NCI-H146 treated with DMSO at 0.1 percent for 48 hours (cell line): ENCODE measurements around the gene NFKBIL1.

ENCODE experiments used
- DNase-seq: peaks from one replicate; lab custom pipeline; 2025; ENCODE audit not compliant: unreplicated experiment; lab: John Stamatoyannopoulos, UW

NFKBIL1 gene

GRCh38 chr6:31559606-31559957, 12.2 kb downstream of the NFKBIL1 start:
- DNase-seq = no peak

DNA sequence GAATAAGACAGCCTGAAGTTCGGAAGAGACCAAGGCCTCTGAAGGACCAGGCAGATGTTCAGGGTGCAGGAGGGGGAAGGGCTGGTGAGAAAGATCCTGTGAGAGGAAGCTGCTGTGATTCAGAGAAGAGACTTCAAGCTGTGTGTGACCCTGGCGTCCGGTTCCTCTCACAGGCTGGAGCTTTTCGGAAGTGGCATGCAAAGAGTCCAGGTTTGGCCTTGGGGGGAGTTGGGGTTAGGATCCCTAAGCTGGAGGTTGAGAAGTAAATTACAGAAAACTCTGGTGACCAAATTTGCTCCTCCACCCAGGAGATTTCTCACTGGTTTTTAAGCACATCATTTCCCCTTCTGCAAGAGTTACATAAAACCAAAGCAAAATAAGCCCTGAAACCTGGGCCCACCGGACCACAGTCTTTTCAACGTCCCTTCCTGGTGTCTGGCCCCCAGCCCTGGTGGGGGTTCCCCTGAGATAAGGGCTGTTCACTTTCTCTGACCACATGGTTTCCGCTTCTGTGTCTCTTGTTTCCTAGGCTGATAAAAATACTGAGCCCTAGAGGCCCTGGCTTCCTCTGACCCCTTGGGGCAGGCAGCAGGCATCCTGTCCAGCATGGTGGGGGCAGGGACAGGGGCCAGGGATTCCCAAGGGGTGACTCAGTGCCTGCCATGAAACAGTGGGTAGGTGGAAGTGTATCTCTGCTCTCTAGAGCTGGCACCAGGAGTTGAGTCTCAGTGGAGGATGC, 12.7 kb downstream of the NFKBIL1 start:
- DNase-seq = no peak

DNA sequence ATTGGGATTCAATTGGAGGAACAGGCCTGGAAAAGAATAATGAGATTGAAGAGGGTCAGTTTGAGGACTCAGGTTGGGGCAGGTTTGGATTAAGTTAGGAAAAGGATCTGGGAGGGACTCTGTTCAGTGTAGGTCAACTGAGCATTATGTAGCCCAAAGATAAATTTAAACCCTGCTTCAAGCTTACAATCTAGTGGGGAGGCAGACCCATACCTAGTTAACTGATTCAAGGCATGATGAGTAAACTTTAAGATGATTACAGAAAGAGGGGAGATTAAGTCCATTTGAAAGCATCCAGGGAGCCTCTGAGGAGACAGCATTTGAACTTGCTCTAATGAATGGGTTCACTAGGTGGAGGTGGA, 13.3 kb downstream of the NFKBIL1 start:
- no peak for DNase-seq

DNA sequence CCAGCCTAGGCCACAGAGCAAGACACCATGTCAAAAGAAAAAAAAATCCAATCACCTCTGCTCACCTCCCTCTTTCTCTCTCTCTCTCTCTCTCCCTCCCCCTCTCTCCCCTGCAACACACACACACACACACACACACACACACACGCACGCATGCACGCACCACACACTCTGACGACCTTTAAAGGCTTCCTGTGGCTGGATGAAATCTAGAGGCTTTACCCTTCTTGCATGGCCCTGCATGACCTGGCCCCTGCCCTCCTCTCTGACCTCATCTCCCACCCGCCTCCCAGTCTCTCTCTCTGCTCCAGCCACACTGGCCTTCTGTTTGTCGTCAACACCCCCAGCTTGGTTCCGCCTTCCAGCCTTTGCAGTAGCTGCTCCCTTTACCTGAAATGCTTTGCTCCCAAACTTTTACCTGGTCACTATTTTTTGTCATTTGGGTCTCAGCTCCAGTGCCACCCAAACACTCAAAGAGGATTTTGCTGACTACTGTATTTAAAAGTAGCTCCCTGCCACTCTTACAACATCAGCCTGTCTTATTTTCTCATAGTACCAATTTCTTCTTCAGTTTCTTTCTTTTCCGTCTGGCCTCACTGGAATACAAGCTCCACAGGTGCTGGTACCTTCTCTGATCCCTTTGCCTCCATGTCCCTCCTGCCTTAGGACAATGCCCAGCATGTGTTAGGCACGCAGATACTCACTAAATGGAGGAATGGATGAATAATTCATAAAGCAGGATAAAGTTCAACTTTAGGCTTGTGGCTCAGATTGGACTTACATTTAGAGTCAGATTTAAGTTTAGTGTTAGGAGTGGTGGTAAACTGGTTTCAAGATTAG, 20.3 kb downstream of the NFKBIL1 start:
- DNase-seq = no peak

- DNase-seq = no peak
These were observed 21.1 kb downstream of the NFKBIL1 start for GRCh38 chr6:31568537-31568961.

- DNase-seq = no peak
These were observed 22.6 kb downstream of the NFKBIL1 start for GRCh38 chr6:31569861-31570536.

DNA sequence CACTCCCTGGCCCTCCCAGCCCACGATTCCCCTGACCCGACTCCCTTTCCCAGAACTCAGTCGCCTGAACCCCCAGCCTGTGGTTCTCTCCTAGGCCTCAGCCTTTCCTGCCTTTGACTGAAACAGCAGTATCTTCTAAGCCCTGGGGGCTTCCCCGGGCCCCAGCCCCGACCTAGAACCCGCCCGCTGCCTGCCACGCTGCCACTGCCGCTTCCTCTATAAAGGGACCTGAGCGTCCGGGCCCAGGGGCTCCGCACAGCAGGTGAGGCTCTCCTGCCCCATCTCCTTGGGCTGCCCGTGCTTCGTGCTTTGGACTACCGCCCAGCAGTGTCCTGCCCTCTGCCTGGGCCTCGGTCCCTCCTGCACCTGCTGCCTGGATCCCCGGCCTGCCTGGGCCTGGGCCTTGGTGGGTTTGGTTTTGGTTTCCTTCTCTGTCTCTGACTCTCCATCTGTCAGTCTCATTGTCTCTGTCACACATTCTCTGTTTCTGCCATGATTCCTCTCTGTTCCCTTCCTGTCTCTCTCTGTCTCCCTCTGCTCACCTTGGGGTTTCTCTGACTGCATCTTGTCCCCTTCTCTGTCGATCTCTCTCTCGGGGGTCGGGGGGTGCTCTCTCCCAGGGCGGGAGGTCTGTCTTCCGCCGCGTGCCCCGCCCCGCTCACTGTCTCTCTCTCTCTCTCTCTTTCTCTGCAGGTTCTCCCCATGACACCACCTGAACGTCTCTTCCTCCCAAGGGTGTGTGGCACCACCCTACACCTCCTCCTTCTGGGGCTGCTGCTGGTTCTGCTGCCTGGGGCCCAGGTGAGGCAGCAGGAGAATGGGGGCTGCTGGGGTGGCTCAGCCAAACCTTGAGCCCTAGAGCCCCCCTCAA, 24.9 kb downstream of the NFKBIL1 start, which contains the start of gene LTA:
Gene LTA (plus strand): TSS at position 249 of the 871 bp plus-strand sequence. CDS start 454 bp downstream, at position 703.
- no peak for DNase-seq

- no peak for DNase-seq
These were observed 26.1 kb downstream of the NFKBIL1 start for GRCh38 chr6:31573239-31574105.

GRCh38 chr6:31574106-31575061, 27.0 kb downstream of the NFKBIL1 start:
- DNase-seq = no peak

DNA sequence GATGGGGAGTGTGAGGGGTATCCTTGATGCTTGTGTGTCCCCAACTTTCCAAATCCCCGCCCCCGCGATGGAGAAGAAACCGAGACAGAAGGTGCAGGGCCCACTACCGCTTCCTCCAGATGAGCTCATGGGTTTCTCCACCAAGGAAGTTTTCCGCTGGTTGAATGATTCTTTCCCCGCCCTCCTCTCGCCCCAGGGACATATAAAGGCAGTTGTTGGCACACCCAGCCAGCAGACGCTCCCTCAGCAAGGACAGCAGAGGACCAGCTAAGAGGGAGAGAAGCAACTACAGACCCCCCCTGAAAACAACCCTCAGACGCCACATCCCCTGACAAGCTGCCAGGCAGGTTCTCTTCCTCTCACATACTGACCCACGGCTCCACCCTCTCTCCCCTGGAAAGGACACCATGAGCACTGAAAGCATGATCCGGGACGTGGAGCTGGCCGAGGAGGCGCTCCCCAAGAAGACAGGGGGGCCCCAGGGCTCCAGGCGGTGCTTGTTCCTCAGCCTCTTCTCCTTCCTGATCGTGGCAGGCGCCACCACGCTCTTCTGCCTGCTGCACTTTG, 28.0 kb downstream of the NFKBIL1 start, which contains the start of gene TNF:
Gene TNF (plus strand): TSS at position 231 of the 567 bp plus-strand sequence. CDS start 177 bp downstream, at position 408.
- no peak for DNase-seq

GRCh38 chr6:31575952-31576685, 28.7 kb downstream of the NFKBIL1 start:
- no peak for DNase-seq

- DNase-seq = no peak
These were observed 29.6 kb downstream of the NFKBIL1 start for GRCh38 chr6:31576897-31577578.

DNA sequence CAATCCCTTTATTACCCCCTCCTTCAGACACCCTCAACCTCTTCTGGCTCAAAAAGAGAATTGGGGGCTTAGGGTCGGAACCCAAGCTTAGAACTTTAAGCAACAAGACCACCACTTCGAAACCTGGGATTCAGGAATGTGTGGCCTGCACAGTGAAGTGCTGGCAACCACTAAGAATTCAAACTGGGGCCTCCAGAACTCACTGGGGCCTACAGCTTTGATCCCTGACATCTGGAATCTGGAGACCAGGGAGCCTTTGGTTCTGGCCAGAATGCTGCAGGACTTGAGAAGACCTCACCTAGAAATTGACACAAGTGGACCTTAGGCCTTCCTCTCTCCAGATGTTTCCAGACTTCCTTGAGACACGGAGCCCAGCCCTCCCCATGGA, 30.2 kb downstream of the NFKBIL1 start:
- no peak for DNase-seq

DNA sequence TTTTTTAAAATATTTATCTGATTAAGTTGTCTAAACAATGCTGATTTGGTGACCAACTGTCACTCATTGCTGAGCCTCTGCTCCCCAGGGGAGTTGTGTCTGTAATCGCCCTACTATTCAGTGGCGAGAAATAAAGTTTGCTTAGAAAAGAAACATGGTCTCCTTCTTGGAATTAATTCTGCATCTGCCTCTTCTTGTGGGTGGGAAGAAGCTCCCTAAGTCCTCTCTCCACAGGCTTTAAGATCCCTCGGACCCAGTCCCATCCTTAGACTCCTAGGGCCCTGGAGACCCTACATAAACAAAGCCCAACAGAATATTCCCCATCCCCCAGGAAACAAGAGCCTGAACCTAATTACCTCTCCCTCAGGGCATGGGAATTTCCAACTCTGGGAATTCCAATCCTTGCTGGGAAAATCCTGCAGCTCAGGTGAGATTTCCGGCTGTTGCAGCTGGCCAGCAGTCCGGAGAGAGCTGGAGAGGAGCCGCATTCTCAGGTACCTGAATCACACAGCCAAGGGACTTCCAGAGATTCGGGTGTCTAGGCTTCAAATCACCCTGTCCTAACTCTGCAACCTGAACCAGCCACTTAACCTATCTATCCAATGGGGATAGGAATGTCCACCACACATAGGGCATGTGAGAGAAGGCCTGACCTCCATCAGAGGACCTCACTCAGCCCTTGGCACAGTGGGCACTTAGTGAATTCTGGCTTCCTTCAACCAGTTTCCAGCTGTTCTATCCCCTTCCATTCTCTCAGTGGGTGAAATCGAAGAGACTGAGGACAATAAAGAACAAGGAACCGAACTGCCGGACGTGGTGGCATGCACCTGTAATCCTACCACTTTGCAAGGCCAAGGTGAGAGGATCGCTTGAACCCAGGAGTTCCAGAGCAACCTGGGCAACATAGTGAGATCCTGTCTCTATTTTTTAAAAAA, 31.0 kb downstream of the NFKBIL1 start:
- DNase-seq = no peak

DNA sequence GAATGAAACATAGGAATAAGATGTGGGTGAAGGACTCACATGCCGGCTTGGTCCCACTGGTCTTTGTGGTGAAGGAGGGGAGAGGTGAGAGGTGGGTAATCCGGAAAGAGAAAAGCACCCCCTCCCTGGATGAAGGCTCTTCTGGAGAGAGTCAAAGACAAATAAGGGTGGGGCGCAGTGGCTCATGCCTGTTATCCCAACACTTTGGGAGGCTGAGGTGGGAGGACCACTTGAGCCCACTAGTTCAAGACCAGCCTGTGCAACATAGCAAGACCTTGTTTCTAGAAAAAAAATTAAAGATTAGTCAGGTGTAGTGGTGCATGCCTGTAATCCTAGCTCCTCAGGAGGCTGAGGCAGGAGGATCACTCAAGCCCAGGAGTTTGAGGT, 31.7 kb downstream of the NFKBIL1 start:
- no peak for DNase-seq
